GM19023 (cell line): ENCODE measurements around the gene ARL6IP1.
A peak's percentile ranks its signal among the peaks of the same experiment; 100 is the strongest.
"Not testable (repeated sequence)": the region's sequence is repeated elsewhere in the genome, so short reads cannot be mapped to it uniquely, and the experiment has no call there.

Experiments used
- ATAC-seq: cut with Tn5 transposase; IDR thresholded peaks from one replicate; pipeline ENCODE4 v1.9.1; 2021; ENCODE audit warnings: mild to moderate bottlenecking, moderate library complexity; ENCODE audit not compliant: unreplicated experiment

ARL6IP1 gene

DNA sequence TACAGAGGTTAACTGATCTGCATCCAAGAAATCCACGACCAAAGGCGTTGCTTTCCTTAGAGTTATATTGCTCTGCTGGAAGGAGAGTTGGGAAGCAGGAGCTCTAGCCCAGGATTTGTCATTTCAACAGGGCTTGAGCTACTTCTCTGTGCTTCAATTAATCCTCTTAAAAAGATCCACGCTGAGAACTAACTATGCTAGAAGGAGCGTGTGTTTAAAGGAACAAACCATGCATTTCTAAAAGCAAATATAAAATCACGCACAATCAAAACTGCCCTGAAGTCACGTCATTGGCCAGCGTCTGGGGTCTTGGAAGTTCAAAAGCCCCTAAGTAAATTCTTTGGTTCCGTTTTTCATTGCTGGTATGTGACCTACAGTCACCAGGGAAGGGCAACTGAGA lies 1.1 kb downstream of the ARL6IP1 start:
- ATAC-seq: no peak

DNA sequence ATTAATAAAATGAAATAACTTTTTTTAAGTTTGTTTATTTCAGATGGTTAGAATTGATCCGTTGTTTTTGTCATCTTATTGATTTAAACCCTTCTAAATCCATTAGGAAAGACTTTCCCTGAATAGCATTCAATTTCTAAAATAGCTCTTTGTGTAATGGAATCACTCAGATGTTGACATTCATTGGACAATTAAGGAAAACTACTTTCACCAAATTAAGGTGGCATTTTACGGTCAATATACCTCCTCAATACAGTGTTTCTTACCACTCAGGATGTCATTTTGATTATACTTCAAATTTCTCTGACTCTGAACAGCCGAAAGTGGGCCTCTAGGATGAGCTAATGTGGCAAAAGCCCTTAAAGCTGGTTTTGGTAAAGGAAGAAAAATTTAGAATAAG lies 1.8 kb downstream of the ARL6IP1 start:
- ATAC-seq: no peak

- no peak for ATAC-seq
These were observed 3.6 kb downstream of the ARL6IP1 start for GRCh38 chr16:18797746-18798145.

- no peak for ATAC-seq
These were observed 5.0 kb downstream of the ARL6IP1 start for GRCh38 chr16:18796377-18796776.

- ATAC-seq: no peak
These were observed 8.4 kb downstream of the ARL6IP1 start for GRCh38 chr16:18792836-18793433.

DNA sequence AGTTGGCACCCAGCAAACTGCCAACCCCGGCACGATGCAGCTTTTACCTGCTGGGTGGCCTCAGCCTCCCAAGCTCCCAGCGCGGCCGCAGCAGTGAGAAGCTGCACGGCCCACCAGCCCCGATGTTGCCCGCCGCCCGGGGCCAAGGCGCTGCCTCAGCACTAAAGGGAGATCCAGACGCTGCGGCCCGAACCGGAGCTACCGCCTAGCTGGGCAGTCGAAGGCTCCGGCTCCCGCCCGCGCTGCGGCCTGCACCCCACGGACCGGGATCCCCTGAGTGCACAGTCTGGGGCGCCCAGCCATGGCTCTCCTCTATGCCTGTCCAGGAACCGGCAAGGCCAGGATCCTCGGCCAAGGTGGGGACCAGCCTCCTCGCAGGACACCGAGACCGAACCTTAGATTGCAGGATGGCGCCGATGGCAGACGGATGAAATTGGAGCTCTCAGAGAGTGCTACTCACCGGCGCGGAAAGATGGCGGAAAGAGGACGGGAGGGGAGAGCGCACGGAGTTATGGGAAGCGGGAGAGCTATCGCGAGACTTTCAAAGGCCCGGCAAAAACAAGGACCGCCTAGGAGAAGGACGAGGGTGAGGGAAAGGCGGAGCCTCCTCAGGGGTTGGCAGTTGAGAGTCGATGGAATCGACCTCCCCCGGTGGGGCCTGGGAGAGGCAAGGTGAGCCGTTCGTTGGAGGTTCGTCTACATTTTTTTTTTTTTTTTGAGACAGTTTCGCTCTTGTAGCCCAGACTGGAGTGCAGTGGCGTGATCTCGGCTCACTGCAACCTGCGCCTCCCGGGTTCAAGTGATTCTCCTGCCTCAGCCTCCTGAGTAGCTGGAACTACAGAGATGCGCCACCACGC lies 11.3 kb downstream of the ARL6IP1 start, which contains the start of gene RPS15A:
RPS15A (minus strand) TSS at position 485 of the 857 bp plus-strand sequence. CDS start 1,221 bp downstream, outside the sequence.
- ATAC-seq: peak; percentile 75

DNA sequence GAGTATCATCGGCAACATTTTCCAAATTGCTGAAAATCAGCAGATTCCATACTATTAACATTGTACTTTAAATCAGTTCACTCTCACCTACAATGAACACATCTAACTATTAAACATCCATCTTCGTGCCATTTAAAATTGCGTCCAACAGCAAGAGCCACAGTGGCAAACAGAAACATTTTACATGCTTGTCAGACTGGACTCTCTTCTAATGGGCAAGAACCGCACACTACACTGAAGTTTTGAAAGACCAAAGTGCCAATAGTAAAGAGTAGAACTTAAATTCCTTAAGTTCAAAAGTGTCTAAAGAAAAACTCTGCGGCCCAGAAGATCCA lies 11.9 kb downstream of the ARL6IP1 start:
- no peak for ATAC-seq

- no peak for ATAC-seq
These were observed 12.4 kb downstream of the ARL6IP1 start for GRCh38 chr16:18788828-18789514.

GRCh38 chr16:18784917-18785623 lies 16.3 kb downstream of the ARL6IP1 start:
- ATAC-seq: no peak

GRCh38 chr16:18783430-18784341 lies 17.7 kb downstream of the ARL6IP1 start:
- no peak for ATAC-seq

- ATAC-seq: no peak
These were observed 18.5 kb downstream of the ARL6IP1 start for GRCh38 chr16:18782697-18783429.

- ATAC-seq: not testable (repeated sequence)
These were observed 20.1 kb downstream of the ARL6IP1 start for GRCh38 chr16:18781232-18781631.

DNA sequence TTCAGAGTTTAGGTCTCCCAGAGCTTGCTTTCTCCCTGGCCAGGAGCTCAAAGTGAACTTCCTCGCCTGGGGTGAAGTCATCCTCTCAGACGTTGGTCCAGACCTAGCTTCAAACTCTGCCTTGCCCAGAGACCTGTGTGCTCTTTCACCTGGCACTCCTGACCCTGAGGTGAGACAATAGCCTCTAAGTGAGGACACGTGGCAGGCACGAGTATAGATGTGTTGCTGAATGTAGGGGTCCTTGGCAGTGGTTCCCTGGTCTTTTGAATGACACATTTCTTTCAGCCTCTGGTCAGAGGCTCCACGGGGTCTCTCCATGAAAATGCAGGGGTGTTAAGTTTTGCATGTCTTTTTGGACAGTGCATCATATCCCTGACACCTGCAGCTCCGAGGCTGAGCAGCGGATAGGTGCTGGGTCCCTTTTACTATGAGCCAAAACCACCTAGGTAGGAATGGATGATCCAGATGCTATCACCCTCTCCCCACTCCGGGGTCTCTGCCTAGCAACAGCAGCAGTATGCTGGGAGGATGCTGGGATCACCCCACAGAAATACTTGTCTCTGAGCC lies 20.8 kb downstream of the ARL6IP1 start:
- not testable (repeated sequence) for ATAC-seq

- not testable (repeated sequence) for ATAC-seq
These were observed 23.7 kb downstream of the ARL6IP1 start for GRCh38 chr16:18777664-18778063.

GRCh38 chr16:18776334-18776733 lies 25.0 kb downstream of the ARL6IP1 start:
- ATAC-seq: not testable (repeated sequence)

GRCh38 chr16:18774651-18775050 lies 26.7 kb downstream of the ARL6IP1 start:
- not testable (repeated sequence) for ATAC-seq

DNA sequence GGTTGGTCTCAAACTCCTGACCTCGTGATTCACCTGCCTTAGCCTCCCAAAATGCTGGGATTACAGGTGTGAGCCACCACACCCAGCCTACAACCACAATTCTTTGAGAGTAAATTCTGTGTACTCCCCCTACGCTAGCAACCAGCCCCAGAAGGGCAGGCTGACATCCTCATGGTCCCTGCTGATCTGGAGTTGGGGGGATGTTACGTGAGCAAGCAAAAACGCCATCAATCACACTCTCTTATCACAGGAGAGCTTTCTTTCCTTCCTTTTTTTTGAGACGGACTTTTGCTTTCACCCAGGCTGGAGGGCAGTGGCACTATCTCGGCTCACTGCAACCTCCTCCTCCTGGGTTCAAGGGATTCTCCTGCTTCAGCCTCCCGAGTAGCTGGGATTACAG lies 29.2 kb downstream of the ARL6IP1 start:
- not testable (repeated sequence) for ATAC-seq

GRCh38 chr16:18770336-18770962 lies 30.9 kb downstream of the ARL6IP1 start:
- not testable (repeated sequence) for ATAC-seq

DNA sequence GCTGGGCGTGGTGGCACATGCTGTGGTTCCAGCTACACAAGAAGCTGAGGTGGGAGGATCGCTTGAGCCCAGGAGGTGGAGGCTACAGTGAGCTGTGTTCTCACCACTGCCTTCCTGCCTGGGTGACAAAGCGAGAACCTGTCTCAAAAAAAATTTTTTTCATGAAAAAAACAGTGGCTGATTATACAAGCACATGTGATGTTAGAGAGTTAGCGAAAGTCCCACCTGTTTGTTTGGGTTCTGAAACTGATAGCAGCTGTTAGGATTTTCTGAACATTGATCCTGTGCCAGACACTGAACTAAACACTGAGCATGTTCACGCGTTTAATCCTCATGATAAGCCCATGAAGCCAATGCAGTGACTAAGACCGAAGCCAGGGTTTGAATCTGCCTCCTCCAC lies 34.1 kb downstream of the ARL6IP1 start:
- ATAC-seq: peak; percentile 66
